Large intestine (tissue), 3 donors: ENCODE measurements around the gene ANKRD11. TPM values are rescaled to one million over a fixed set of nuclear protein-coding genes. Genes with fewer than 3 reads are reported as not detected.
"Not testable (repeated sequence)": the region's sequence is repeated elsewhere in the genome, so short reads cannot be mapped to it uniquely, and the experiment has no call there.

Experiments used
- DNase-seq, 2 donors: peaks; one replicate each; pipeline versions ENCODE4 v3.0.0 to v3.0.0-alpha.2; 2013
- H3K27ac ChIP-seq: one replicate; pipeline ENCODE4 v1.5.1; 2013; ENCODE audit warnings: low read length
- H3K27me3 ChIP-seq: 2 replicates; pipeline ENCODE4 v1.6.1; 2013; ENCODE audit warnings: low read length; ENCODE audit not compliant: control insufficient read depth, insufficient read depth
- H3K36me3 ChIP-seq: 2 replicates; pipeline ENCODE4 v1.6.1; 2013; ENCODE audit warnings: low read length; ENCODE audit not compliant: control insufficient read depth, insufficient read depth
- H3K4me1 ChIP-seq: one replicate; pipeline ENCODE4 v1.6.1; 2013; ENCODE audit warnings: low read length; ENCODE audit not compliant: control insufficient read depth, insufficient read depth
- H3K4me3 ChIP-seq: one replicate; pipeline ENCODE4 v1.5.1; 2013; ENCODE audit warnings: low read length
- H3K9me3 ChIP-seq: one replicate; pipeline ENCODE4 v1.6.1; 2013; ENCODE audit warnings: mild to moderate bottlenecking, low read depth, low read length, moderate library complexity; ENCODE audit not compliant: control insufficient read depth
- whole genome bisulfite sequencing: methylation state at CpG from one replicate; pipeline ENCODE4 v1.1.5; 2013; ENCODE audit warnings: low lambda C conversion rate; ENCODE audit not compliant: insufficient coverage; 5-methylcytosine and 5-hydroxymethylcytosine counted together
- polyA plus RNA-seq: library from polyadenylated mRNA; unstranded; fragments of 120-200 nt; gene quantifications from one replicate; pipeline ENCODE4 v1.2.1, GENCODE V29; 2013

Gene ANKRD11
- polyA plus RNA-seq, 1 donor, result 83.9 TPM

DNA sequence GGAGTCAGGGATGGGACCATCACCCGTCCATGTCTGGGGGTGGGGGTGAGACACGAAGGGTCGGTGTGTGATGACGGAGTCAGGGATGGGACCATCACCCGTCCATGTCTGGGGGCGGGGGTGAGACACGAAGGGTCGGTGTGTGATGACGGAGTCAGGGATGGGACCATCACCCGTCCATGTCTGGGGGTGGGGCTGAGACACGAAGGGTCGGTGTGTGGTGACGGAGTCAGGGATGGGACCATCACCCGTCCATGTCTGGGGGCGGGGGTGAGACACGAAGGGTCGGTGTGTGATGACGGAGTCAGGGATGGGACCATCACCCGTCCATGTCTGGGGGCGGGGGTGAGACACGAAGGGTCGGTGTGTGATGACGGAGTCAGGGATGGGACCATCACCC is 69.1 kb downstream of the ANKRD11 start:
- not testable (repeated sequence) for DNase-seq, H3K27ac ChIP-seq, H3K27me3 ChIP-seq, H3K36me3 ChIP-seq, H3K9me3 ChIP-seq, H3K4me3 ChIP-seq
- no CpG with 5 or more reads among the region's 23 CpGs for WGBS
- peaks cover 25% of the 10 kb centered on the region for H3K4me1 ChIP-seq

DNA sequence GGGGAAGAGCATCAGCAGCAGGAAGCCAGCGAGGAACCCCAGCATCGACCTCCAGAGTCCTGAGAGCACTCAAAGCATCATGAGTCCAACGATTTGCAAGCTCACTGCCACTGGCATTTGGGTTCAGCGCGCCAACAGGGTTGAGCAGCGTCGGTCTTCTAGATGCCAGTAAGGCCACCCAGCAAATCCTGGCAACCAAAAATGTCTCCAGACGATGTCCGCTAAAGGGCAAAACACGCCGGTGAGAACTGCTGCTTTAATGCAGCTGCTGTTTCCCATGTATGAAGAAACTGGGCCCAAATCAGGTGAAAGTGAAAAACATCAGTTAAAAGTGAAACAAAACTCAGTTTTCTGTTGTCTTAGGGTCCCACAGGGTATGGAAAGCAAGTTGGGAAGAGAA is 70.2 kb downstream of the ANKRD11 start:
- Histone ChIP-seq H3K36me3 (peaks cover 4% of the 10 kb centered on the region), H3K4me1 (peaks cover 36% of the 10 kb centered on the region), H3K9me3 (no peaks in the 10 kb centered on the region), H3K4me3 (no peak overlapping the region), H3K27me3 (no peaks in the 10 kb centered on the region), H3K27ac (no peak overlapping the region)
- WGBS, result 80% methylated on average over 1 of the region's 11 CpGs
- no peak for DNase-seq

DNA sequence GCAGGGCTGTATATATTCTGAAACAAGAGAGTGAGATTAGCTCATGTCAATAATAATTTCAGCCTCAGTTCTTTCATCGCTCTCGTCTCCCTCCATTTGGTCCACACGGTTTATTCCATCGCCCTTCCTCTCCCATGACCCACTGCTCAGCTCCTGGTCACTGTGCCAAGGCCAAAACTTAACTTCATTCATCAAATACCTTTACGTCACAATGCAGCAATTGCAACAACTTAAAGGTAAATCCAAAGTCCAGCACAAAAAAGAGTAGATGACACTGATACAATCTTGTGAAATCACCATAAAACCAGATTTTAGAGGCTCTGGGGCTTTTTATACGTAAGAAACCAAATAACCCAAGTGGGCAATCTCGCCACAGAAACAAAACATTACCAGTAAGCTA is 72.0 kb downstream of the ANKRD11 start:
- peak in 1 of 2 donors; percentile 54 for DNase-seq
- H3K4me1 ChIP-seq, result peaks cover 47% of the 10 kb centered on the region
- WGBS, result 45% methylated on average over 2 of the region's 7 CpGs
- peaks cover 5% of the 10 kb centered on the region for H3K36me3 ChIP-seq
- H3K27me3 ChIP-seq, result no peaks in the 10 kb centered on the region
- no peaks in the 10 kb centered on the region for H3K9me3 ChIP-seq
- peak overlapping the region; percentile 90 for H3K27ac ChIP-seq
- H3K4me3 ChIP-seq, result no peak overlapping the region

DNA sequence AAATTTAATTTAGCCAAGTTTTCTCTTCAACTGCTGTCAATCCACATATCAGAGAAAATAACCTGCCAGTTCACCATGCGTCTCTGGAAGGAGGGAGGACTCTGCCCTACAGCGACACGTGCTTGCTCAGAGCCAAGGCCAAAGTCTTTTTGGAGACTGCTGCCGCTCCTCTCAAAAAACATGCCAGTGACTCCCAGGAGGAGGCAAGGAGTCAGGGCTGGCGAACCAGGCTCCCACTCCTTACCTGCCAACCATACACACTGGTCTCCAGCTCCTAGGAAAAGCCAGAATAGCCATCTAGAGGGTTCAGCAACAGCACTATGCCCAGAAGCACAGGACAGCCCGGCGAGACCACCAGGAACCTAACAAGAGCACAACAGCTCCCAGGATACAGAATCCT is 73.0 kb downstream of the ANKRD11 start:
- Histone ChIP-seq H3K4me3 (no peak overlapping the region), H3K36me3 (peaks cover 5% of the 10 kb centered on the region), H3K27ac (peak overlapping the region; percentile 90), H3K4me1 (peaks cover 47% of the 10 kb centered on the region), H3K9me3 (no peaks in the 10 kb centered on the region), H3K27me3 (no peaks in the 10 kb centered on the region)
- peak; percentile 62 to 84 for DNase-seq
- no CpG with 5 or more reads among the region's 7 CpGs for WGBS

DNA sequence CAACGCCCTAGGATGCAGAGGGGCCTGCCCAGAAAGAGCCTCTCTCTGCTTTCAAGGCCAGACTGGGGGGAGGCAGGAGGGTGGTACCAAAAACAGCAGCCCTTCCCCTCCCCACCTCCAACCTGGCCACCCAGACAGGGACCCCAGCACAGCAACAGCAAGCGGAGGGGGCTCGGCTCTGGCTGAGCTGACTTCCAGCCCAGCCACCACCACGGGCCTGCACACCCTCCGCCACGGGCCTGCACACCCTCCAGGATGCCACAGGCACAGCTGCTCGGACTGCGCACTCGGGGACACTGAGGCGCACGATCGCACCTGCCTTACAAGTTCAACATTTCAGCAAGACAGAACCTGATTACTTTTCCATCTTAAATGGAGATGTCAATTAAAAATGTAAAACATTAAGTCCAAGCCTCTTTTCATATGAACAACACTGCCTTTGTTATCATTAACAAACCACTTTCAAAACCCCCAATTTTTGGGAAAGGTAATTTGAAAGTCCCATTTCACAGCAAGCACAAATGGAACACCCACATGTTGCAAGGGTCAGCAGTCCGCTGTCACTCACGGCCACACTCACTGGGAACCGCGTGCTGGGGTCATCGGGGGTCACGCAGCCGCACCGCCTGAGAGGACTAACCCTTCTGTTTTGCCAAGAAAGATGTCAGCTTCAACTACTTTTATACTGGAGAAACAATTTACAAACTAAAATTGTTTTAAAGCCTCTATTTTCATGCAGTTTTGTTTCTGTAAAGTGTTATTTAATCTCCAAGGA is 76.4 kb downstream of the ANKRD11 start:
- WGBS, result no CpG with 5 or more reads among the region's 20 CpGs
- Histone ChIP-seq H3K27ac (no peak overlapping the region), H3K27me3 (no peaks in the 10 kb centered on the region), H3K36me3 (peaks cover 3% of the 10 kb centered on the region), H3K4me3 (no peak overlapping the region), H3K9me3 (no peaks in the 10 kb centered on the region), H3K4me1 (peaks cover 60% of the 10 kb centered on the region)
- DNase-seq, result no peak

DNA sequence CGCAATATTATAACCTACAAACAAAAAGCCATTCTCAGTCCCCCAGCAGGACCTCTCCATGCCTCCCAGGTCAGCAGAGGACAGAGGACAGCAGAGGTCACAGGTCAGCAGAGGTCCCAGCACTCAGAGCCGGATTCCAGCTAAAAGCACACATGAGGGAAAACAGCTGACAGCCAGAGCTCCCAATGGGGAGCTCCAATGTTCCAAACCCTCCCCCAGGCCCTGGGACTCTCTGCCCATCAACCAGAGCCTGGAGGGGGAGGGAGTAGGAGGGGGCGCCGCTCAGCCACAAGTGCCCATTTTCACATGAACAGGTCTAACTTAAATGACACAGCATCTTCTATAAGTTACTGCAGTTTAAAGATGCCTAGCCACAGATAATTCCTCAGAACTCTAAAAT is 77.5 kb downstream of the ANKRD11 start:
- Histone ChIP-seq H3K27me3 (no peaks in the 10 kb centered on the region), H3K9me3 (no peaks in the 10 kb centered on the region), H3K27ac (no peak overlapping the region), H3K4me3 (no peak overlapping the region), H3K36me3 (peaks cover 3% of the 10 kb centered on the region), H3K4me1 (peaks cover 58% of the 10 kb centered on the region)
- no peak for DNase-seq
- WGBS, result no CpG with 5 or more reads among the region's 4 CpGs

DNA sequence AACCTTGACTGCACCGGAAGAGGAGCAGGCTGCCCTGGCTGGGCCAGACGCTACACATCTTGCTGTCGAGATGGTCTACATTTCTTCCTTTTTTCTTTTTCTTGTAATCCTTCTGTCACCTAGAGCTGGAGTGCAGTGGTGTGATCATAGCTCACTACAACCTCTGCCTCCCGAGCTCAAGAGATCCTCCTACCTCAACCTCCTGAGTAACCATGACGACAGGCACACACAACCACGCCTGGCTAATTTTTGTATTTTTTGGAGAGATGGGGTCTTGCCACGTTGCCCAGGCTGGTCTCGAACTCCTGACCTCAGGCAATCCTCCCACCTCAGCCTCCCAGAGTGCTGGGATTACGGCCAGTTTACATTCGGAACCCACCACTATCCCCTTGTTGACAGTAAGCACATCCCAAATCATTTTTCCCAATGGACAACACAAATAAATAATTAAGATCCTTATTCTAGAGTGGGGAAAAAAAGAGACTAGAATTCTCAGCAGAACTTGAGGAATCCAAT is 79.0 kb downstream of the ANKRD11 start:
- Histone ChIP-seq H3K4me3 (no peak overlapping the region), H3K36me3 (peaks cover 3% of the 10 kb centered on the region), H3K27ac (no peak overlapping the region), H3K27me3 (no peaks in the 10 kb centered on the region), H3K9me3 (no peaks in the 10 kb centered on the region), H3K4me1 (peaks cover 50% of the 10 kb centered on the region)
- 60% methylated on average over 1 of the region's 10 CpGs for whole genome bisulfite sequencing
- DNase-seq, result no peak

DNA sequence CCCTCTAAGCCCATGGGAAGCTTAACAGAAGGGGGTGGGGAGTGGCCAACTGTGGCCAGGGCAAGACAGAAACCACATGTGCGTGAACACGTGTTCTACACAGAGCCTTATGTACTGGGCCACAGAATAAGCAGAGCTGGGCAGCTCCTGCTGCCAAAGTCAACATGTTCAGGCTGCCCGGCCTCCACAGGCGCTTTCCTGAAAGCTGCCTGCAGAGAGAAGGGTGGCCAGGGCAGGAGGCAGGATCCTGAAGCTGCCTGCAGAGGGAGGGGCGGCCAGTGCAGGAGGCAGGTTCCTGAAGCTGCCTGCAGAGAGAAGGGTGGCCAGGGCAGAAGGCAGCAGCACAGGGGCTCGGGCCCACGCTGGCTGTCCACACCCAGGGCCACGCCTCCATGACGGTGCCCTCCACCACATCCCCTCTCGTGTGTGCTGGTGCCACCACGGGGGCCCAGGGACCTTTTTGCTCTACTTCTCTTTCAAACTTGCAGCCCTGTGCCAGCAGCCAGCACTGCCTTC is 79.5 kb downstream of the ANKRD11 start:
- H3K36me3 ChIP-seq, result peaks cover 3% of the 10 kb centered on the region
- WGBS, result no CpG with 5 or more reads among the region's 11 CpGs
- H3K27ac ChIP-seq, result no peak overlapping the region
- H3K4me1 ChIP-seq, result peaks cover 45% of the 10 kb centered on the region
- no peak overlapping the region for H3K4me3 ChIP-seq
- DNase-seq, result no peak
- no peaks in the 10 kb centered on the region for H3K9me3 ChIP-seq
- H3K27me3 ChIP-seq, result no peaks in the 10 kb centered on the region

DNA sequence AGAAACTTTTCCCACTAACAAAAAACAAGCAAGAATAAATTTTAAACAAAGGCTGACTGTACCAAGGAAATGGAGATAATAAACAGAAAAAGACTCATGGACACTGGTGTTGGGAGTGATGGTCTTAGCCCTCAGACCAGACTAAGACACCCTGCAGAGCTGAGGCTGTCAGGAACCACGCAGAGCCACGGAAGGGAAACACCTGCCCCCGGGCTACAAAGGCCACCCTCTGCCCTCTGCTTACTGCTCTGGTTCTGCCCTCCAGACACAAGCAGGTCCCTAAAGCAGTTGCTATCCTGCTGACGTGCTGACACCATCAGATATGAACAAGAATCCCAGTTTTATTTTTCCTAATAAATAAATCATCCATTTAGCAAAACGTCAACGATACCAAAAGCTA is 80.0 kb downstream of the ANKRD11 start:
- Histone ChIP-seq H3K27me3 (no peaks in the 10 kb centered on the region), H3K4me3 (no peak overlapping the region), H3K36me3 (peaks cover 3% of the 10 kb centered on the region), H3K9me3 (no peaks in the 10 kb centered on the region), H3K4me1 (peaks cover 41% of the 10 kb centered on the region), H3K27ac (no peak overlapping the region)
- no CpG with 5 or more reads among the region's 6 CpGs for WGBS
- no peak for DNase-seq

DNA sequence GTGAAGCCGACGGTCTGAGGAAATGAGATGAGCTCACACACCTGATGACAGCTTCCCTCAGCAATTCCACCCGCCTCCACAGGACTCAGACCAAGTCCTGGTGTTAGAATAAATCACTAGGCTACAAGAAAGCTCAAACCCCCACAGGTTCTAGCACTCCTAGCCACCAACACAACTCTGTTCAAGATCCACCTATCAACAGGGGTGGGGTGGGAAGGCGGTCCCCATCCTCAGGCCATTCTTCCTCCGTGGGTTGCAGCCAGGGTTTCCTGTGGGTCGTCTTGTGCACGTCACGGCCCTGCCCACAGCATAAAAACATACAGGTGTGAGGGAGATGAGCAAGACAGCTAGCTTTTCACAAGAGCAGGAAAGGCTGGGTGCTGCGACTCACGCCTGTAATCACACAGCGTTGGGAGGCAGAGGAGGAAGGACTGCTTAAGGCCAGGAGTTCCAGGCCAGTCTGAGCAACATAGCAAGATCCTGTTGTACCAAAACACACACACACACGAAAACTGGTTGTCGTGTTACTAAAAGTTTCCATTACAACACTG is 81.1 kb downstream of the ANKRD11 start:
- H3K36me3 ChIP-seq, result peaks cover 3% of the 10 kb centered on the region
- no peaks in the 10 kb centered on the region for H3K27me3 ChIP-seq
- H3K9me3 ChIP-seq, result no peaks in the 10 kb centered on the region
- no peak overlapping the region for H3K4me3 ChIP-seq
- WGBS, result no CpG with 5 or more reads among the region's 13 CpGs
- no peak overlapping the region for H3K27ac ChIP-seq
- no peak for DNase-seq
- peaks cover 40% of the 10 kb centered on the region for H3K4me1 ChIP-seq
